NCI-H510A treated with DMSO at 0.1 percent for 48 hours (cell line): ENCODE results near the gene SP3.
A peak's percentile ranks its signal among the peaks of the same experiment; 100 is the strongest.

Experiments used
- DNase-seq: peaks from one replicate; lab custom pipeline; 2025; lab: John Stamatoyannopoulos, UW

The SP3 gene

GRCh38 chr2:173965372-173966025 lies at the start of gene SP3:
TSS of gene SP3 (minus strand) at chr2:173965373. CDS start at chr2:173965171, 202 bp downstream.
- peak; percentile 100 for DNase-seq

GRCh38 chr2:174014699-174015070 lies 49.5 kb upstream of the SP3 start:
- peak; percentile 89 for DNase-seq

DNA sequence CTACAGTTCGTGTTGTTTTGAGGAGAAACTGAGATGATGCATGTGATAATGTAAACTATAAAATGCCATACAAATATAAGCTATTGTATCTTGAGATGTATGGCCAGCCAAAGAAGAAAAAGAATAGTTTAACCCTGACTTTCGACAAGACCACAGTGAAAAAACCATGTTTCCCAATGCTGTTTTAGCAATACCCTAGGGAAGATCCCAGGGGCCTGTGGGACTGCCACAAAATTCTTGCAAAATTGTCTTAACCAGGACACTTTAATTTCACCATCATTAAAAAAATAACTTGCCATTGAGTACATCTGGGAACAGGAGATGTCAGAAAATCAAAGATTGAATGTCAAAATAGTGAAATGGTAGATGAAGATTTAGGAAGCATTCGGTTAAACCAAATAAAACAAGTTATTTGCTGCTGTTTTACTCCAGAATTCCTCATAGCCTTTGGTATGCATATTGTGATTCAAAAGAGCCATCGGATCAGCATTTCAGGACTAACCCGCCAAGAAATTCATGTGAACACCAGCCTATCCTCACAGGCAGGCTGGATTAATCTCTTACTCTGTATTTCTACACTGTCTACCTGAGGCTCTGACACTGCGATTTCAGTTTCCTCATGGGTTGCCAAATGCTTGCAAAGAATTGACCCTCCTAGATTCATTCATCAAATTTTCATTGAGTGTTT lies 49.0 kb upstream of the SP3 start:
- DNase-seq: no peak

DNA sequence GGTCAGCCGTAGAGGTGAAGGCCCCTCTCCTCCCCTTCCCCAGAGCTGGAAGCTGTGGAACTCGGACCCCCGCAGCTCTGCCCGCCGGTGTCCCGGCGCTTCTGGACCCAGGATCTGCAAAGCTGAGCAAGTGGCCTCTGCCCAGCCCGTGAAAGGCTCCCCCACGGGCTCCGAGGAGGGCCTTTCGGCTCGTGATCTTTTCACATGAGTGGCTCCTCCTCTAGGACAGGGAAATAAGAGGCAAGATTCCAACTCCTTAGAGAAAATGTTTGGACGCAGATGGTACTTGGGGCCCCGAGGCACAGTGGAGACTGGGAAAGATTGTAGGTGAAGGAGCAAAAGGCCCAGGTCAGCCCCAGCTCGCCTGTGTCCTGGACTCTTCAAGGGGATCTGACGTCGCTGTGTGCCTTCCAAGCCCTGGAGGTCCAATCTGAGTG lies 48.2 kb upstream of the SP3 start:
- DNase-seq: no peak

DNA sequence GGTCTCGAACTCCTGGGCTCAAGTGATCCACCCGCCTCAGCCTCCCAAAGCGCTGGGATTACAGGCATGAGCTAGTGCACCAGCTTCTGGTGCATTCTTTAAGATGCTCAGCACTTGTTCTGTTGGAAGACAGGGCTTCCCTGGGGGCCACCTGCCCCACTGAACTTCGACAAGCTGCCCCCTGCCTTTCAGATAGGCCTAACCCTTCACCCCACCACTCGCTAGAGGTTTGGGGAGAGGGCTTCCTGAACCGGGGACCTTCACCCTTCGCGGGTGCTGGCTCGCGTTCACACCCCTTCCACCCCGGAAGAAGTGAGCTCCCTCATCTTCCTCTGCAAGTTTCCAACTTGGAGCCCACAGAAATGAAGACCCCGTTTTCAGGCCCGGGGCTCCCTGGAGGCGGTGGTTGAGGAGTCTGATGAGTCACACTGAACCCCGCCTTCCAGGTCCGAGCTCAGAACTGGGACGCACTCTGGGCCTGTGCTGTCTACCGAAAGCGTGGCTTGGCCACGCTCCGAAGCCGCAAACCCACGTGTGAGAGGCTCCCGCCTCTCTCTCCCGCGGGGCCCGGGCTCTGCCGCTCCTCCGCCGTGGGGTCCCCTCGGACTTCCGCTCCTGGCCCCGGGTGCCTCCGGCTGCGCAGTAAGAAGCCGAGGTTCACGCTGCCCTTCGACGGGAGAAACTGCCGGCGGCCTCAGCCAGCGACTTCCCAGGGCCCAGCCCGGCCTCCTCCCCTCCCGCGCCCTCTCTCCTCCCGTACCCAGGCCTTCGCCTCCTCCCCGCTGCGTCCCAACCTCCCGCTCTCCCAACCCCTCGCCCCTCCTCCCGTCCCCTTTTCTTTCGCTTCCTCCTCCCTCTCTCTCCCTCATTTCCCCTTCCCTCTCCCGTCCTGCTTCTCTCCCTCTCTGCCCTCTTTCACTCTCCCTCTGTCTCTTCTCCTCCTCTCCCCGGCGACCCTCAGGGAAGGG lies 47.5 kb upstream of the SP3 start:
- DNase-seq: no peak

GRCh38 chr2:174011796-174012195 lies 46.6 kb upstream of the SP3 start:
- no peak for DNase-seq

GRCh38 chr2:174011173-174011572 lies 46.0 kb upstream of the SP3 start:
- no peak for DNase-seq

DNA sequence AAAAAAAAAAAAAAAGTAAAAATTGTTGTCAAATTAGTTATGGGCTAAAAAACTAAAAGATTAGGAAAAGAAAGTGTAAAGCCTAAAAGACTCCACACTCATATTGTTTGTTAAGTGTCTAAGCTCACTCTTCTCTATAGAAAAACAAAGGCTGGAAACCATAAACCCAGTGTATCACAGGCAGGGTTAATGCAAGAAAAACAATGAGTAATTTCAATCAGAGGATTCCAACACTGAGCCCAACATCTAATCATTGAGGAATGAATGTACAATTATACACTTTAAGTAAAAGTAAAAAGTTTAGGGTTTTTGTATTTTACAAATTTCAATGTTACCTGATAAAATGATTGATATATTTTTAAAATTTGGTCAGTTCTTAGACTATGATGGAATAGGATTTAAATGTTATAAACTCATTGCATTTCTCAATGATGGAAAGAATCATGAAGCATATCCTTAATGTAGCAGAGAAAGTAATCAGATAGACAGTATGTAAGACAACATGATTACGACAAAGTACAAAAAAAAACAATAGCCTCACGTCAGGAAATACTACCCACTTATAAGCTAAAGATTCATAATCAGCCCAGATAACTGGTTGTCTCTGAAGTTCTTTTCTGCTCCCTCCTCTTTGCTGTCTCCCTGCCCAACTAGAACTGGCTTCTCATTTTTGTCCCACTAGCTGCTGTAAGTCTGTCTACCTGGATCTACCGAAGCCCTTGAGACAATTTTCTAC lies 44.5 kb upstream of the SP3 start:
- no peak for DNase-seq

GRCh38 chr2:174008720-174009119 lies 43.5 kb upstream of the SP3 start:
- DNase-seq: no peak

GRCh38 chr2:174007010-174007409 lies 41.8 kb upstream of the SP3 start:
- peak; percentile 96 for DNase-seq

DNA sequence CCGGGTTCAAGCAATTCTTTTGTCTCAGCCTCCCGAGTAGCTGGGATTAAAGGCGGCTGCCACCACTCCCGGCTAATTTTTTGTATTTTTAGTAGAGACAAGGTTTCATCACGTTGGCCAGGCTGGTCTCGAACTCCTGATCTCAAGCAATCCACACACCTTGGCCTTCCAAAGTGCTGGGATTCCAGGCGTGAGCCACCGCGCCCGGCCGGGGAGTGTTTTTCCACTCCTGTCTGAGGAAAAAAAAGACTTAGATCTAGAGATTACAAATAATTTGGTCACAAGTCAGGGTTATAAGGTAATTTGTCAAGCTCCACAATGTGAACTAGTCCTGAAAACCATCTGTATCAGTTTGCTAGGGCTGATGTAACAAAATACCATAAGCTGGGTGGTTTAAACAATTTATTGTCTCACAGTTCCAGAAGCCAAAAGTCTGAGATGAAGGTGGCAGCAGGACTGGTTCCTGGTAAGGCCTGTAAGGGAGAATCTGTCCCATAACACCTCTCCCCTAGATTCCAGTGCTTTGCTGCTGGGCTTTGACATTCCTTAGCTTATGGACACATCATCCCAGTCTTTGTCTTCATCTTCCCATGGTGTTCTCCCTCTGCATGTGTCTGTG lies 40.7 kb upstream of the SP3 start:
- DNase-seq: no peak

DNA sequence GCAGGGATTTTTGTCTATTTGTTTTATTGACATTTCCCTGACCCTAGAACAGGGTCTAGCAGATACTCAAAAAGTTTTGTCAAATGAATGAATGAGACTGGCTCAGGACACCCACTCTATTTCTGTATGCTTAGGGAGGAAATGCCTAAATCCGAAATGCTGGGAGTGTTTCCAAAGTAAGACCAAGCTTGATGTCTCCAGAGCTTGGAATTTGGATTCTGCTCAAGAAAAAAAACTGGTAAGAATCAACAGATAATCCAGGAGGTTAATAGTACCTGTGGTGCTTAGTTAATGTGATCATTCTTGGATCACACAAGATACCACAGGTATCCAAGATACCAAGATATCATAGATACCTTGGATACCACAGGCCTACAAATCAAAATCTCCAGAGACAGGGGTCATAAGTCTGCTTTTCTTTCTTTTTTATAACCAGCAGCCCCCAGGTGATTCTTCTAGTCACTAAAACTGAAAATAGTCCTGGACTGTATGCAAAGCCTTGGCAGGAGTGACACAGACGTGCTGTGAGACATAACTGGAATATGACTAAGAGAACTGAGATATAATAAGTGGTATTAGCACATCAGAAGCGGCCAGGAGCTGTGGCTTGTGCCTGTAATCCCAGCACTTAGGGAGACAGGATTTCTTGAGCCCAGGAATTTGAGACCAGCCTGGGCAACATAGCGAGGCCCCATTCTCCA lies 39.9 kb upstream of the SP3 start:
- DNase-seq: no peak

- DNase-seq: no peak
These were observed 38.8 kb upstream of the SP3 start for GRCh38 chr2:174003720-174004695.

DNA sequence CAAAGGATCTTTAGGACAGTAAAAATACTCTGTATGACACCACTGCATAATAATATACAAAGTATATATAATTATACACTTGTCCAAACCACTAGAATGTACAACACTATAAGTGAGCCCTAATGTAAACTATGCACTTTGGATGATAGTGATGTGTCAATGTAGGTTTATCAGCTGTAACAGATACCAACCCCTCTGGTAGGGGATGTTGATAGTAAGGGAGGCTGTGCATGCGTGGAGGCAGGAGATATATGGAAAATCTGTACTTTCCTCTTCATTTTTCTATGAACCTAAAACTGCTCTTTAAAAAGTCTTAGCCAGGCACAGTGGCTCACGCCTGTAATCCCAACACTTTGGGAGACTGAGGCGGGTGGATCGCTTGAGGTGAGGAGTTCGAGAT lies 37.5 kb upstream of the SP3 start:
- no peak for DNase-seq

DNA sequence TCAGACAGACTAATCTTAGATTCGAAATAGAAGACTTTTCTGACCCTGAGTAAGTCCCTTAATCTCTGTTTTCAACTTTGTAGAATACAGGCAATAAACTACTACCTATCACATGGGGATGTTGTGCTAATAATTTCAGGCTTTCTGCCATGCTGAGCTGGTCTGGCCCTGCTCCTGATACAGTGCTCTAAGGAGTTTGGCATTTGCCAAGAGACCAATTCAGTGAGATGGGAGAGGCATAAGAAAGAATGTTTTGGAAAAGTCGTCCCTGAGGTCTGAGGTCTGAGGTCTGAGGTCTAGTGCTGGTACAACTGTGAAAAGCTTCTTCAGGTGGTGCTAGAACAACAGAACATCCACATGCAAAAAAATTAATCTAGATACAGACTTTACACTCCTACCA lies 35.9 kb upstream of the SP3 start:
- no peak for DNase-seq

GRCh38 chr2:173999724-174000123 lies 34.6 kb upstream of the SP3 start:
- no peak for DNase-seq

GRCh38 chr2:173999272-173999671 lies 34.1 kb upstream of the SP3 start:
- no peak for DNase-seq

- no peak for DNase-seq
These were observed 33.2 kb upstream of the SP3 start for GRCh38 chr2:173998386-173998785.

- DNase-seq: no peak
These were observed 32.6 kb upstream of the SP3 start for GRCh38 chr2:173997753-173998152.

GRCh38 chr2:173997269-173997668 lies 32.1 kb upstream of the SP3 start:
- DNase-seq: no peak
